GM18498 (cell line): ENCODE results near the gene PAX6.
A peak's percentile ranks its signal among the peaks of the same experiment; 100 is the strongest.

Experiments
- ATAC-seq: cut with Tn5 transposase; IDR thresholded peaks from one replicate; pipeline ENCODE4 v1.9.1; 2021; ENCODE audit warnings: mild to moderate bottlenecking, moderate library complexity; ENCODE audit not compliant: unreplicated experiment

PAX6 gene

GRCh38 chr11:31810779-31811647, at the start of gene PAX6:
TSS of gene PAX6 (minus strand) at chr11:31811322. CDS start at chr11:31806411, 4,911 bp downstream.
- peak; percentile 63 for ATAC-seq

- ATAC-seq, result no peak
These were observed 49.3 kb upstream of the PAX6 start for GRCh38 chr11:31860391-31860790.

GRCh38 chr11:31856248-31856647, 45.1 kb upstream of the PAX6 start:
- no peak for ATAC-seq

GRCh38 chr11:31855466-31855865, 44.3 kb upstream of the PAX6 start:
- no peak for ATAC-seq

- ATAC-seq, result no peak
These were observed 39.2 kb upstream of the PAX6 start for GRCh38 chr11:31850365-31850764.

GRCh38 chr11:31847761-31848160, 36.6 kb upstream of the PAX6 start:
- ATAC-seq, result no peak

- ATAC-seq, result no peak
These were observed 34.2 kb upstream of the PAX6 start for GRCh38 chr11:31845331-31845730.

GRCh38 chr11:31844351-31844750, 33.2 kb upstream of the PAX6 start:
- ATAC-seq, result no peak

- no peak for ATAC-seq
These were observed 30.3 kb upstream of the PAX6 start for GRCh38 chr11:31841435-31841834.

- ATAC-seq, result no peak
These were observed 23.1 kb upstream of the PAX6 start for GRCh38 chr11:31834237-31834636.

- ATAC-seq, result no peak
These were observed 19.3 kb upstream of the PAX6 start for GRCh38 chr11:31830406-31830805.

GRCh38 chr11:31828217-31828616, 17.1 kb upstream of the PAX6 start:
- no peak for ATAC-seq

- ATAC-seq, result no peak
These were observed 16.5 kb upstream of the PAX6 start for GRCh38 chr11:31827455-31828206.

- ATAC-seq, result no peak
These were observed 15.7 kb upstream of the PAX6 start for GRCh38 chr11:31826536-31827438.

- no peak for ATAC-seq
These were observed 14.8 kb upstream of the PAX6 start for GRCh38 chr11:31825838-31826484.

GRCh38 chr11:31824879-31825837, 14.0 kb upstream of the PAX6 start:
- ATAC-seq, result no peak

- ATAC-seq, result no peak
These were observed 13.3 kb upstream of the PAX6 start for GRCh38 chr11:31824332-31824878.

GRCh38 chr11:31823644-31824331, 12.7 kb upstream of the PAX6 start:
- ATAC-seq, result no peak
